ENCODE results near the gene ZC3H10. TPM values are rescaled to one million over a fixed set of nuclear protein-coding genes. Genes with fewer than 3 reads are reported as not detected.

The ZC3H10 gene, protein sequence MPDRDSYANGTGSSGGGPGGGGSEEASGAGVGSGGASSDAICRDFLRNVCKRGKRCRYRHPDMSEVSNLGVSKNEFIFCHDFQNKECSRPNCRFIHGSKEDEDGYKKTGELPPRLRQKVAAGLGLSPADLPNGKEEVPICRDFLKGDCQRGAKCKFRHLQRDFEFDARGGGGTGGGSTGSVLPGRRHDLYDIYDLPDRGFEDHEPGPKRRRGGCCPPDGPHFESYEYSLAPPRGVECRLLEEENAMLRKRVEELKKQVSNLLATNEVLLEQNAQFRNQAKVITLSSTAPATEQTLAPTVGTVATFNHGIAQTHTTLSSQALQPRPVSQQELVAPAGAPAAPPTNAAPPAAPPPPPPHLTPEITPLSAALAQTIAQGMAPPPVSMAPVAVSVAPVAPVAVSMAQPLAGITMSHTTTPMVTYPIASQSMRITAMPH
- total RNA-seq (2014; rRNA removed) (4.8 and 5.6 TPM in 2 replicates), Bru-seq, nascent RNA (percentile 68 among the genes with signal in this experiment), BruChase-seq, experiment 1, labeled RNA remaining after a 6-hour chase (percentile 75 among the genes with signal in this experiment), BruChase-seq, experiment 2, labeled RNA remaining after a 2-hour chase (percentile 71 among the genes with signal in this experiment)
- long read RNA-seq, full-length matches to known transcripts: 7 of 7 reads
- long read RNA-seq, partial matches to known transcripts: 0 of 7 reads
- long read RNA-seq, other reads (novel, unspliced or antisense): 0 of 7 reads

DNA sequence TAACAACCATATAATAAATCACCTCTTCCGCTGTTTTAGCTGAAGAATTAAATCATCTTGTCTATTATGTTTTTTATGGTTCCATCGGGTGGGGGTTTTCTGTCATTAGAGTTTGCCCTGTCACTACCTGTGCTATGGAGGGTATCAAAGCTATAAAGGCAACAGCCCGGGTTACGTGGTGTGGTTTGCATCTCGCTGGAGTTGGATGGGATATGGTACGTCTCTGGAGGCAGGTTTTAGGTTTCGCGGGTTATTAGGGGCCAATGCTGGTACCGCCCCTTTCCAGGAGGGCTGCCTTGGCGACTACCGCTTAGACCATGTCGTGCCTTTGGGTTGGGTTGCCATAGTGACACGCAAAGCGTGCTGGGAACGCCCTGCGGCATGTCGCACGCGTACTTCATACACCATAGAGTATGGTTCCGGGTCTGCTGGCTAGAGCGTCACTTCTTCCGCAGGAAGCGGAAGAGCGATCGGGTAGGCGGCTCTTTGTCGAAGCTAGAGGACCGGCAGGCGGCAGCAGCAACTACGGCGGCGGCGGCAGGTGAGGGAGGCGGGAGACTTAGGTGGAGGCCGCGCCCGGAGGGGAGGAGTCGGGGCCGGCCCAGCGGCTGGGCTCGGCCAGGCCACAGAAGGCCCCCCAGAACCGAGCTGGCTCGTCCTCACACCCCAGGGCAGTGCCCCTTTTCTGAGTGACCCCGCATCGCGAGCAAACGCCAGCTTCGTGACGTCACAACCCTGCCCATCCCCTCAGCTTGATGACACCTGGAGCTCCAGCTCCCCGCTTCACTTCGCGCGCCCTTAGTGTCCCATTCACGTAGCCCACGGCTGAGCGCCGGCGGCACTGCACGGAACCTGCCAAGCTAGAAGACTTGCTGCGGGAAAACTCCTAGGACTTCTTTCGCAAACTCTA, at the start of gene ZC3H10:
Gene ZC3H10 (plus strand): TSS at position 489 of the 910 bp plus-strand sequence. CDS start 2,297 bp downstream, outside the sequence.
- H3K4me1 ChIP-seq (ENCODE audit: insufficient read depth, low read length): peaks cover 27% of the 10 kb centered on the region
- peak within 1 kb of the TSS; percentile 82 for H2AFZ ChIP-seq (ENCODE audit: low read length)
- H3K27me3 ChIP-seq (ENCODE audit: low read length): no peaks in the 10 kb centered on the region
- H3F3A ChIP-seq (ENCODE audit: low read length, unreplicated experiment): peaks cover 8% of the 10 kb centered on the region
- DNase-seq (peak; percentile 100), ATAC-seq (peak; percentile 77)
- CTCF ChIA-PET: interaction anchor here (0.5 to 2.9 kb wide), 9 partner anchors 10 to 1910 kb away, joined by 3 to 37 read pairs (median 5); partner anchors contain the start of genes ESYT1, MYL6, PA2G4 and SMARCC2
- no peaks in the 10 kb centered on the region for H3K9me3 ChIP-seq (ENCODE audit: low read length)
- peak within 1 kb of the TSS; percentile 99 for H3K9ac ChIP-seq (ENCODE audit: low read length)
- no TSS peak for BruUV-seq (replicated peaks)
- intact Hi-C loops (cut with micrococcal nuclease): loop anchor here (5.0 kb wide), 3 partner anchors 39 to 71 kb away; partner anchors contain the start of gene MYL6
- H3K36me3 ChIP-seq (ENCODE audit: low read depth, low read length): peaks cover 13% of the 10 kb centered on the region
- no peaks in the 10 kb centered on the region for H4K20me1 ChIP-seq (ENCODE audit: low read length)
- H3K27ac ChIP-seq (ENCODE audit: low read length): peak within 1 kb of the TSS; percentile 90
- no peak for TF ChIP-seq EZH2phosphoT487 (IDR thresholded peaks at IDR 0.05; ENCODE audit: borderline replicate concordance, low read length)
- TF ChIP-seq, protein P1, sequence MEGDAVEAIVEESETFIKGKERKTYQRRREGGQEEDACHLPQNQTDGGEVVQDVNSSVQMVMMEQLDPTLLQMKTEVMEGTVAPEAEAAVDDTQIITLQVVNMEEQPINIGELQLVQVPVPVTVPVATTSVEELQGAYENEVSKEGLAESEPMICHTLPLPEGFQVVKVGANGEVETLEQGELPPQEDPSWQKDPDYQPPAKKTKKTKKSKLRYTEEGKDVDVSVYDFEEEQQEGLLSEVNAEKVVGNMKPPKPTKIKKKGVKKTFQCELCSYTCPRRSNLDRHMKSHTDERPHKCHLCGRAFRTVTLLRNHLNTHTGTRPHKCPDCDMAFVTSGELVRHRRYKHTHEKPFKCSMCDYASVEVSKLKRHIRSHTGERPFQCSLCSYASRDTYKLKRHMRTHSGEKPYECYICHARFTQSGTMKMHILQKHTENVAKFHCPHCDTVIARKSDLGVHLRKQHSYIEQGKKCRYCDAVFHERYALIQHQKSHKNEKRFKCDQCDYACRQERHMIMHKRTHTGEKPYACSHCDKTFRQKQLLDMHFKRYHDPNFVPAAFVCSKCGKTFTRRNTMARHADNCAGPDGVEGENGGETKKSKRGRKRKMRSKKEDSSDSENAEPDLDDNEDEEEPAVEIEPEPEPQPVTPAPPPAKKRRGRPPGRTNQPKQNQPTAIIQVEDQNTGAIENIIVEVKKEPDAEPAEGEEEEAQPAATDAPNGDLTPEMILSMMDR (conservative IDR thresholded peaks at IDR 0.05; ENCODE audit: low read depth, low read length): peak; percentile 51
- H3K79me2 ChIP-seq (ENCODE audit: low read length): peaks cover 33% of the 10 kb centered on the region
- POLR2A ChIA-PET (ENCODE audit: unreplicated experiment): interaction anchor here (0.6 to 1.4 kb wide), 6 partner anchors 10 to 607 kb away, joined by 3 to 14 read pairs (median 6); partner anchors contain the start of genes ESYT1, PA2G4 and SMARCC2
- no peaks in the 10 kb centered on the region for H3K9me2 ChIP-seq (replicated peaks; ENCODE audit: low read length)
- H3K4me3 ChIP-seq (ENCODE audit: low read length): peak within 1 kb of the TSS; percentile 96
- peak within 1 kb of the TSS; percentile 94 for H3K4me2 ChIP-seq (ENCODE audit: low read length)

DNA sequence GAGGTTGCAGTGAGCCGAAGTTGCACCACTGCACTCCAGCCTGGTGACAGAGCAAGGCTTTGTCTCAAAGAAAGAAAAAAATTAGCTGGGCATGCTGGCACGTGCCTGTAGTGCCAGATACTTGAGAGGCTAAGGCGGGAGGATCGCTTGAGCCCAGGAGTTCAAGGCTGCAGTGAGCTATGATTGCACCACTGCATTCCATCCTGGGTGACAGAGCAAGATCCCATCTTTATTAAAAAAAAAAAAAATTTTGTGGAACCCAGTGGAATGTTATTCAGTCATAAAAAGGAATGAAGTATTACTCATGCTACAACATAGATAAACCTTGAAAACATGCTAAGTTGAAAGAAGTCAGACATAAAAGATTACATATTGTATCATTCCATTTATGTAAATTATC, 46.4 kb upstream of the ZC3H10 start:
- Histone ChIP-seq H4K20me1 (ENCODE audit: low read length) (no peaks in the 10 kb centered on the region), H3K9me2 (replicated peaks; ENCODE audit: low read length) (no peaks in the 10 kb centered on the region), H3K9me3 (ENCODE audit: low read length) (no peaks in the 10 kb centered on the region), H3K9ac (ENCODE audit: low read length) (no peak overlapping the region), H3F3A (ENCODE audit: low read length, unreplicated experiment) (no peaks in the 10 kb centered on the region), H3K27ac (ENCODE audit: low read length) (no peak overlapping the region), H3K4me2 (ENCODE audit: low read length) (no peak overlapping the region), H2AFZ (ENCODE audit: low read length) (no peak overlapping the region), H3K79me2 (ENCODE audit: low read length) (no peaks in the 10 kb centered on the region), H3K4me3 (ENCODE audit: low read length) (no peak overlapping the region), H3K36me3 (ENCODE audit: low read depth, low read length) (no peaks in the 10 kb centered on the region), H3K4me1 (ENCODE audit: insufficient read depth, low read length) (no peaks in the 10 kb centered on the region), H3K27me3 (ENCODE audit: low read length) (no peaks in the 10 kb centered on the region)
- no peak for ATAC-seq
- TF ChIP-seq, protein P1 (conservative IDR thresholded peaks at IDR 0.05; ENCODE audit: low read depth, low read length): no peak
- TF ChIP-seq EZH2 (IDR thresholded peaks at IDR 0.05; ENCODE audit: low read length, unreplicated experiment) (no peak), EZH2phosphoT487 (IDR thresholded peaks at IDR 0.05; ENCODE audit: borderline replicate concordance, low read length) (no peak)
- ChIA-PET POLR2A (ENCODE audit: unreplicated experiment) (no interaction called here), CTCF (no interaction called here)
- intact Hi-C loops (cut with micrococcal nuclease): no loop called here
- no TSS peak for BruUV-seq (replicated peaks)
- DNase-seq: no peak
